Neural cell (in vitro differentiated cells): Measurements from ENCODE around the gene CCN5. TPM values are rescaled to one million over a fixed set of nuclear protein-coding genes. Genes with fewer than 3 reads are reported as not detected.

Experiments used
- H2AFZ ChIP-seq: fragments of 200-600, 300-800 bp; sonication (generic), shearing (Covaris generic); 2 replicates; pipeline ENCODE4 v1.6.0; 2014; ENCODE audit warnings: low read depth, mild to moderate bottlenecking, antibody characterized with exemption, low read length, moderate library complexity
- H3F3A ChIP-seq: fragments of 200-600 bp; shearing (Covaris generic); 2 replicates; pipeline ENCODE4 v1.6.1; 2016; ENCODE audit warnings: mild to moderate bottlenecking, moderate library complexity, mixed read lengths, antibody characterized with exemption, low read length; ENCODE audit not compliant: insufficient read depth, poor library complexity, severe bottlenecking
- H3K27ac ChIP-seq: fragments of 200-600, 300-800 bp; sonication (generic), shearing (Covaris generic); 2 replicates; pipeline ENCODE4 v1.5.1; 2014; ENCODE audit warnings: mild to moderate bottlenecking, low read length, moderate library complexity
- H3K27me3 ChIP-seq: fragments of 300-800, 200-600 bp; sonication (generic), shearing (Covaris generic); 2 replicates; pipeline ENCODE4 v1.6.0; 2014; ENCODE audit warnings: mild to moderate bottlenecking, low read depth, low read length, moderate library complexity; ENCODE audit not compliant: insufficient read depth
- H3K36me3 ChIP-seq: fragments of 300-800, 200-600 bp; sonication (generic), shearing (Covaris generic); 2 replicates; pipeline ENCODE4 v1.5.1; 2014; ENCODE audit warnings: mild to moderate bottlenecking, antibody characterized with exemption, low read length, moderate library complexity; ENCODE audit not compliant: insufficient read depth
- H3K4me2 ChIP-seq: fragments of 300-800, 200-600 bp; sonication (generic), shearing (Covaris generic); 2 replicates; pipeline ENCODE4 v1.6.0; 2014; ENCODE audit warnings: mild to moderate bottlenecking, low read length
- H3K4me3 ChIP-seq: fragments of 300-800, 200-600 bp; sonication (generic), shearing (Covaris generic); 2 replicates; pipeline ENCODE4 v1.5.1; 2014; ENCODE audit warnings: mild to moderate bottlenecking, low read length, moderate library complexity
- H3K79me2 ChIP-seq: fragments of 200-600 bp; shearing (Covaris generic); replicated peaks from 2 replicates; pipeline ENCODE4 v1.6.0; 2014; ENCODE audit warnings: mild to moderate bottlenecking, low read length, moderate library complexity; ENCODE audit not compliant: insufficient read depth
- H3K9ac ChIP-seq: fragments of 300-800, 200-600 bp; sonication (generic), shearing (Covaris generic); 2 replicates; pipeline ENCODE4 v1.6.1; 2016; ENCODE audit warnings: mild to moderate bottlenecking, low read length, mixed read lengths
- H3K9me2 ChIP-seq: fragments of 200-600 bp; shearing (Covaris generic); 2 replicates; pipeline ENCODE4 v1.6.1; 2016; ENCODE audit warnings: mild to moderate bottlenecking, low read length, mixed read lengths; ENCODE audit not compliant: insufficient read depth
- H3K9me3 ChIP-seq: fragments of 200-600, 300-800 bp; sonication (generic), shearing (Covaris generic); 2 replicates; pipeline ENCODE4 v1.6.1; 2016; ENCODE audit warnings: mild to moderate bottlenecking, mixed run types, low read length, moderate library complexity, mixed read lengths
- H4K20me1 ChIP-seq: fragments of 200-600 bp; shearing (Covaris generic); 2 replicates; pipeline ENCODE4 v1.6.1; 2016; ENCODE audit warnings: mild to moderate bottlenecking, mixed run types; ENCODE audit not compliant: insufficient read depth
- EP300 ChIP-seq: fragments of 450-650 bp; conservative IDR thresholded peaks from 2 replicates; pipeline ENCODE4 v1.6.1; 2014; ENCODE audit warnings: antibody characterized with exemption, mild to moderate bottlenecking, moderate library complexity; ENCODE audit not compliant: poor library complexity, severe bottlenecking
- EZH2 ChIP-seq: fragments of 200-600, 300-800 bp; shearing (Covaris generic), sonication (generic); IDR thresholded peaks from 2 replicates; pipeline ENCODE4 v1.6.1; 2014; ENCODE audit warnings: antibody characterized with exemption, low read length, borderline replicate concordance, mild to moderate bottlenecking; ENCODE audit not compliant: insufficient read depth, poor library complexity, severe bottlenecking
- MXI1 ChIP-seq: fragments of 450-650 bp; conservative IDR thresholded peaks from 2 replicates; pipeline ENCODE4 v1.6.1; 2014; ENCODE audit warnings: antibody characterized with exemption, mild to moderate bottlenecking; ENCODE audit not compliant: poor library complexity, severe bottlenecking
- POLR2AphosphoS5 ChIP-seq: IDR thresholded peaks from 2 replicates; pipeline ENCODE4 v1.6.1; 2012
- RAD21 ChIP-seq: fragments of 450-650 bp; conservative IDR thresholded peaks from 2 replicates; pipeline ENCODE4 v1.6.1; 2014; ENCODE audit warnings: antibody characterized with exemption, mild to moderate bottlenecking, moderate library complexity
- SMC3 ChIP-seq: fragments of 450-650 bp; conservative IDR thresholded peaks from 2 replicates; pipeline ENCODE4 v1.6.1; 2014; ENCODE audit warnings: antibody characterized with exemption, mild to moderate bottlenecking, moderate library complexity; ENCODE audit not compliant: poor library complexity
- TAF1 ChIP-seq: IDR thresholded peaks from 2 replicates; pipeline ENCODE4 v1.6.1; 2012; ENCODE audit warnings: low read depth
- polyA plus RNA-seq: library from polyadenylated mRNA; depleted of rRNA; stranded (reverse); fragments of >200 nt; gene quantifications from 2 replicates; pipeline ENCODE4 v1.2.3, GENCODE V29; 2014
- TF ChIP-seq, protein P1 (sequence below): fragments of 450-650 bp; IDR thresholded peaks from 2 replicates; pipeline ENCODE4 v1.5.1; 2014; ENCODE audit warnings: antibody characterized with exemption, mild to moderate bottlenecking, moderate library complexity; ENCODE audit not compliant: poor library complexity, severe bottlenecking
- TF ChIP-seq, protein P2 (sequence below): IDR thresholded peaks from 2 replicates; pipeline ENCODE4 v1.6.1; 2012; ENCODE audit warnings: borderline replicate concordance

Gene CCN5
- polyA plus RNA-seq, 1 donor from 2014 or later: not detected

- Histone ChIP-seq H3K9ac (no peak overlapping the region), H3F3A (no peaks in the 10 kb centered on the region), H3K27ac (no peak overlapping the region), H3K27me3 (no peaks in the 10 kb centered on the region), H3K4me3 (no peak overlapping the region), H3K4me2 (no peak overlapping the region), H3K79me2 (no peaks in the 10 kb centered on the region), H3K36me3 (no peaks in the 10 kb centered on the region), H4K20me1 (no peaks in the 10 kb centered on the region), H3K9me2 (no peaks in the 10 kb centered on the region), H3K9me3 (no peaks in the 10 kb centered on the region), H2AFZ (no peak overlapping the region)
- TF ChIP-seq EZH2: no peak
- no peak for TF ChIP-seq SMC3
- TF ChIP-seq RAD21: no peak
- TF ChIP-seq EP300: no peak
- TF ChIP-seq, protein P1, sequence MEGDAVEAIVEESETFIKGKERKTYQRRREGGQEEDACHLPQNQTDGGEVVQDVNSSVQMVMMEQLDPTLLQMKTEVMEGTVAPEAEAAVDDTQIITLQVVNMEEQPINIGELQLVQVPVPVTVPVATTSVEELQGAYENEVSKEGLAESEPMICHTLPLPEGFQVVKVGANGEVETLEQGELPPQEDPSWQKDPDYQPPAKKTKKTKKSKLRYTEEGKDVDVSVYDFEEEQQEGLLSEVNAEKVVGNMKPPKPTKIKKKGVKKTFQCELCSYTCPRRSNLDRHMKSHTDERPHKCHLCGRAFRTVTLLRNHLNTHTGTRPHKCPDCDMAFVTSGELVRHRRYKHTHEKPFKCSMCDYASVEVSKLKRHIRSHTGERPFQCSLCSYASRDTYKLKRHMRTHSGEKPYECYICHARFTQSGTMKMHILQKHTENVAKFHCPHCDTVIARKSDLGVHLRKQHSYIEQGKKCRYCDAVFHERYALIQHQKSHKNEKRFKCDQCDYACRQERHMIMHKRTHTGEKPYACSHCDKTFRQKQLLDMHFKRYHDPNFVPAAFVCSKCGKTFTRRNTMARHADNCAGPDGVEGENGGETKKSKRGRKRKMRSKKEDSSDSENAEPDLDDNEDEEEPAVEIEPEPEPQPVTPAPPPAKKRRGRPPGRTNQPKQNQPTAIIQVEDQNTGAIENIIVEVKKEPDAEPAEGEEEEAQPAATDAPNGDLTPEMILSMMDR: no peak
- TF ChIP-seq MXI1: no peak
- no peak for TF ChIP-seq POLR2AphosphoS5
- TF ChIP-seq, protein P2, sequence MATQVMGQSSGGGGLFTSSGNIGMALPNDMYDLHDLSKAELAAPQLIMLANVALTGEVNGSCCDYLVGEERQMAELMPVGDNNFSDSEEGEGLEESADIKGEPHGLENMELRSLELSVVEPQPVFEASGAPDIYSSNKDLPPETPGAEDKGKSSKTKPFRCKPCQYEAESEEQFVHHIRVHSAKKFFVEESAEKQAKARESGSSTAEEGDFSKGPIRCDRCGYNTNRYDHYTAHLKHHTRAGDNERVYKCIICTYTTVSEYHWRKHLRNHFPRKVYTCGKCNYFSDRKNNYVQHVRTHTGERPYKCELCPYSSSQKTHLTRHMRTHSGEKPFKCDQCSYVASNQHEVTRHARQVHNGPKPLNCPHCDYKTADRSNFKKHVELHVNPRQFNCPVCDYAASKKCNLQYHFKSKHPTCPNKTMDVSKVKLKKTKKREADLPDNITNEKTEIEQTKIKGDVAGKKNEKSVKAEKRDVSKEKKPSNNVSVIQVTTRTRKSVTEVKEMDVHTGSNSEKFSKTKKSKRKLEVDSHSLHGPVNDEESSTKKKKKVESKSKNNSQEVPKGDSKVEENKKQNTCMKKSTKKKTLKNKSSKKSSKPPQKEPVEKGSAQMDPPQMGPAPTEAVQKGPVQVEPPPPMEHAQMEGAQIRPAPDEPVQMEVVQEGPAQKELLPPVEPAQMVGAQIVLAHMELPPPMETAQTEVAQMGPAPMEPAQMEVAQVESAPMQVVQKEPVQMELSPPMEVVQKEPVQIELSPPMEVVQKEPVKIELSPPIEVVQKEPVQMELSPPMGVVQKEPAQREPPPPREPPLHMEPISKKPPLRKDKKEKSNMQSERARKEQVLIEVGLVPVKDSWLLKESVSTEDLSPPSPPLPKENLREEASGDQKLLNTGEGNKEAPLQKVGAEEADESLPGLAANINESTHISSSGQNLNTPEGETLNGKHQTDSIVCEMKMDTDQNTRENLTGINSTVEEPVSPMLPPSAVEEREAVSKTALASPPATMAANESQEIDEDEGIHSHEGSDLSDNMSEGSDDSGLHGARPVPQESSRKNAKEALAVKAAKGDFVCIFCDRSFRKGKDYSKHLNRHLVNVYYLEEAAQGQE: no peak
- TF ChIP-seq TAF1: no peak
Measured at GRCh38 chr20:44703183-44703925, 11.8 kb upstream of the CCN5 start.

DNA sequence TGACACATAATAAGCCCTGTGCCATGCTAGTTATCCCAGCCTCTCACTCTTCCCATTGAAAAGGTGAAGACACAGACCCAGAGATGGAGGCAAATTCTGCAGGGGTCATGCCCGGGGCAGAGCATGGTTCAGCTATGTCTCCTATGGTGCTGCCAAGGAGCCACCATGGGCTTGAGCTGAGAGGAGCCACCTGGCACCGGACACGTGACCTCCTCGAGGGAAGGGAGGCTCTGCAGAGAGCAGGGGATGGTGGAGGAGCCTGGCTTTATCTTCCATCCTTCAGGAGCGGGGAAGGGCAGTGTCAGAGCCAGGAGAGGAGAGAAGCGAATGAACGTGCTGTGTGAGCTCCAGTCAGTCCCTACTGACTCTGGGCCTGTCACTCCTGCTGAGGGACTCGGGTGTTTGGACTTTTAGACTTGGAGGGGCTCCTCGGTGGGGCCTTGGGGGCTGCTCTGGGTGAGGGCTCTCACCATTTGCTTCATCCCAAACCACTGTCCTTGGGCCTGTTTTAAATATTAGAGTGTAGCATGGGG is 11.1 kb upstream of the CCN5 start:
- H3K9me2 ChIP-seq: no peaks in the 10 kb centered on the region
- no peak overlapping the region for H3K4me3 ChIP-seq
- TF ChIP-seq EZH2 (no peak), MXI1 (no peak), TAF1 (no peak), SMC3 (no peak), EP300 (no peak), RAD21 (no peak), POLR2AphosphoS5 (no peak)
- TF ChIP-seq, protein P1: no peak
- TF ChIP-seq, protein P2: no peak
- no peak overlapping the region for H3K4me2 ChIP-seq
- H3K9ac ChIP-seq: no peak overlapping the region
- no peak overlapping the region for H2AFZ ChIP-seq
- H3K27me3 ChIP-seq: no peaks in the 10 kb centered on the region
- H4K20me1 ChIP-seq: no peaks in the 10 kb centered on the region
- no peak overlapping the region for H3K27ac ChIP-seq
- no peaks in the 10 kb centered on the region for H3F3A ChIP-seq
- no peaks in the 10 kb centered on the region for H3K9me3 ChIP-seq
- no peaks in the 10 kb centered on the region for H3K79me2 ChIP-seq
- no peaks in the 10 kb centered on the region for H3K36me3 ChIP-seq
